Fibroblast of villous mesenchyme (primary cell): ENCODE measurements around the gene ASCL3. TPM values are rescaled to one million over a fixed set of nuclear protein-coding genes. Genes with fewer than 3 reads are reported as not detected.
"Not testable (repeated sequence)": the region's sequence is repeated elsewhere in the genome, so short reads cannot be mapped to it uniquely, and the experiment has no call there.

Source experiments
- DNase-seq: peaks from one replicate; pipeline ENCODE4 v3.0.0-alpha.2; 2010; ENCODE audit warnings: low read depth
- H3K4me3 ChIP-seq: 2 replicates; pipeline ENCODE4 v1.5.1; 2011; ENCODE audit warnings: low read depth, mild to moderate bottlenecking, low read length
- total RNA-seq: library from RNA; depleted of rRNA; stranded (reverse); fragments of >200 nt; gene quantifications from 2 replicates; pipeline ENCODE4 v1.2.3, GENCODE V29; 2012
- TF ChIP-seq, protein P1 (sequence below): IDR thresholded peaks from 2 replicates; pipeline ENCODE4 v1.5.1; 2012; ENCODE audit warnings: low read depth, mild to moderate bottlenecking, low read length; ENCODE audit not compliant: insufficient read depth

The ASCL3 gene, protein sequence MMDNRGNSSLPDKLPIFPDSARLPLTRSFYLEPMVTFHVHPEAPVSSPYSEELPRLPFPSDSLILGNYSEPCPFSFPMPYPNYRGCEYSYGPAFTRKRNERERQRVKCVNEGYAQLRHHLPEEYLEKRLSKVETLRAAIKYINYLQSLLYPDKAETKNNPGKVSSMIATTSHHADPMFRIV
- total RNA-seq = not detected in 2 replicates

DNA sequence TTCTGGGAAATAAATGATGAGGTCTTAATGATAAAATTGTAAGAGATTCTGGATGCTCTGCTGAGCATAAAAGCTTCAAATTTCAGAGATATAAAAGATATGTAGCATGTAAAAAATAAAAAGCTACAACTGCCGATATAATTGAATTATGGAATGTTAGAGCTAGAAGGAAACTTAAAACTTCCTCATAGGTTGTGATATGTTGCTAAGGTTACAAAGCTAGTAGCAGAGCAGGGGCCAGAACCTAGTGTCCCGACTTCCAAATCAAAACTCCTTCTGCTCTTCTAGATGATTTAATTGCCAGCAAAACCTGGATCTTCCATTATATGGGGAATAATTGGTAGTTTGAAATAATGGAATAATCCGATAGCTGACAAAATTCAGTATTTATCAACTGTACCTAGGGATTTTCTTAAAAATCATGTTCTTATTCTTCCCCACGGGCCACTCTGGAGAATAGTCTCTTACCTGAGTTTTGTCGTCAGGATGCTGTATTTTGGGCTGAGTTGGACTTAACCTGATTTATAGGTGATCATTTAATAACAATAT, at the start of gene ASCL3:
ASCL3 (minus strand) TSS at position 499 of the 549 bp plus-strand sequence. CDS start 4,855 bp downstream, outside the sequence.
- no peak within 1 kb of the TSS for H3K4me3 ChIP-seq
- TF ChIP-seq, protein P1, sequence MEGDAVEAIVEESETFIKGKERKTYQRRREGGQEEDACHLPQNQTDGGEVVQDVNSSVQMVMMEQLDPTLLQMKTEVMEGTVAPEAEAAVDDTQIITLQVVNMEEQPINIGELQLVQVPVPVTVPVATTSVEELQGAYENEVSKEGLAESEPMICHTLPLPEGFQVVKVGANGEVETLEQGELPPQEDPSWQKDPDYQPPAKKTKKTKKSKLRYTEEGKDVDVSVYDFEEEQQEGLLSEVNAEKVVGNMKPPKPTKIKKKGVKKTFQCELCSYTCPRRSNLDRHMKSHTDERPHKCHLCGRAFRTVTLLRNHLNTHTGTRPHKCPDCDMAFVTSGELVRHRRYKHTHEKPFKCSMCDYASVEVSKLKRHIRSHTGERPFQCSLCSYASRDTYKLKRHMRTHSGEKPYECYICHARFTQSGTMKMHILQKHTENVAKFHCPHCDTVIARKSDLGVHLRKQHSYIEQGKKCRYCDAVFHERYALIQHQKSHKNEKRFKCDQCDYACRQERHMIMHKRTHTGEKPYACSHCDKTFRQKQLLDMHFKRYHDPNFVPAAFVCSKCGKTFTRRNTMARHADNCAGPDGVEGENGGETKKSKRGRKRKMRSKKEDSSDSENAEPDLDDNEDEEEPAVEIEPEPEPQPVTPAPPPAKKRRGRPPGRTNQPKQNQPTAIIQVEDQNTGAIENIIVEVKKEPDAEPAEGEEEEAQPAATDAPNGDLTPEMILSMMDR = no peak

DNA sequence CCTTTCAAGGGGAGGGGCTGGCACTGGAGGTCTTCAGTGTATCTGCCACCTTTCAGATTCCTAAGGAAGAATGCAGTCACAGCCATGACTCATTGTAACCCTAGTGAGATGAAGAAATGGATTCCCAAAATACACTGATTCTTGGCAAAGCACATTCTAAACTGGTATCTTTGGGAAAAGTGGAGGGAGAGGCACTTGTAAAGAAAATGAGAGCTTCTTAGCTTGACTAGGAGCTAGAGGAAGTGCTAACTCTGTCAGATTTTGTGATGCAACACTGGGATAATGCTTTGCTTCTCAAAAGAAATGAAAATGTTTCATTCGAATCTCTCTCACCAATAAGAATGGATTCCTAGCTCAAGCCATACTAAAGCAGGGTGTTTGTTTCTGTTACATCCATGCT, 46.6 kb upstream of the ASCL3 start:
- DNase-seq = peak; percentile 18
- TF ChIP-seq, protein P1 = no peak
- no peak overlapping the region for H3K4me3 ChIP-seq

More for the DNA sequence above, at the start of gene ASCL3:
- no peak for DNase-seq

DNA sequence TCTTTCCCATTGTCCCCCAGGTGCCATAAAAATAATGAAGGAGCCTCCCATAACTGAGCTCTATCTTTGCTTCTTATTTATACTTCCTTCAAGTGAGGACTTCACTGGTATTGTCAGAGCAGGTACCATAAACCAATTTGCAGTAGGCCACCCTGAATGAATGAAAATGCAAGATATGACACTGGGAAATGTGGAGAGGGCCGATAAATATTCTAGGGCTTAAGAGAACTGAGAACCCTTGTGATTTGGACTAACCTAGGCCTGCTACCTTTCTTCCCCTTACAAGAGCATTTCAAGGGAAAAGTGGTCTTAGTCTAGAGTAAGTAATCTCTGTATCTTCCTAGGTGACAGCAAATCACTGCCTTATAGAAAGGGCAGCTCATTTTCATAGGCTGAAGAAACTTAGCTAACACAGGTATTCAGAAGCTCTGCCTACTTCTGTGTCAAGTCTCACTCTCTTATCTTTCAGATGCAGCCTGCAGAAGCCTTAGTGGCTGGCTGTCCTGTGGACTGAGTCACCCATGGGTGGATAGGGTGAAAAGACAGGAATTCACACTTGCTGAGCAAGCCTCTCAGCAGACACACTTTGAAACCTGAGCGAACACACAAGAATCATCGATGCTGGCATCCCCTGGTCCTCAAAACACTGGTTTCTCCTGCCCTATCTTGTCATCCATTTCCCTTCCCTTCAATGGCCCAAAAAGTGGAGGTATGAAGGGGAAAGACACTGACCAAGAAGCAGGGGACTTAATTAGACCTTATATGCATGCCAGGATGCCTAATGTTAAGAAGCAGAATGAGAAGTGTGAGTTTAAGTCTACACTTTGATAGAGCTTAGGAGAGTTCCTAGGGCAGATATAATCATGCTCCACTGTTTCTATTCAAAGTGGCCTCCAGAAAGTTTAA, 45.8 kb upstream of the ASCL3 start:
- TF ChIP-seq, protein P1 = no peak
- H3K4me3 ChIP-seq = no peak overlapping the region
- no peak for DNase-seq

DNA sequence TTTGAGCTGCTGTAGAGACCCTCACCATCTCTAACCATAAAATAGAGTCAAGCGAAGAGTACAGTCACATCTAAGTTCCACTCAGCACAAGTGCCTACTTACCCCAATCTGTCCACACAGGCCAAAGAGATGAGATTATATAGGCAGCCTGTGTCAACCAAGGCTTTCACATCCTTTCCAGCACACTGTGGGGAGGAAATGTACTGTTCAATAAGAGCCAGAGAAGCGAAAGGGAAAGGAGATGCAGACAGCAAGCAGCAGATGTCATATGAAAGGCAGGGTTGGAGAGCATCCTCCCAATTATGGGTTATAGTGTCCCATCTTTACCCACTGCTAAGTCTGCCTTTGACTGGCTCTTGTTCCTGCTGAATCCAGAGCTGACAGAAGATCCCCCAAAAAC, 44.6 kb upstream of the ASCL3 start:
- H3K4me3 ChIP-seq = no peak overlapping the region
- no peak for DNase-seq
- TF ChIP-seq, protein P1 = no peak

DNA sequence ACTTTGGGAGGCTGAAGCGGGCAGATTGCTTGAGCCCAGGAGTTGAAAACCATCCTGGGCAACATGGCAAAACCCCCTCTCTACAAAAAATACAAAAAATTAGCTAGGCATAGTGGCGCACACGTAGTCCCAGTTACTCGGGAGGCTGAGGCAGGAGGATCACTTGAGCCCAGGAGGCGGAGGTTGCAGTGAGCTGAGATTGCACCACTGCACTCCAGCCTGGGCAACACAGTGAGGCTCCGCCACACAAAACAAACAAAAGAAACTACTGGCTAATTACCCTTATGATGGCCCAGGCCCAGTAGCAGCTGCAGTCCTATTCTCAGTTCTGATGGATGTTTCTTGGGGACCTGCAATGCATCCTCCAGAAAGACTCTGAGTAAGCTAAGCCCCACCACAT, 44.0 kb upstream of the ASCL3 start:
- DNase-seq, H3K4me3 ChIP-seq: not testable (repeated sequence)

DNA sequence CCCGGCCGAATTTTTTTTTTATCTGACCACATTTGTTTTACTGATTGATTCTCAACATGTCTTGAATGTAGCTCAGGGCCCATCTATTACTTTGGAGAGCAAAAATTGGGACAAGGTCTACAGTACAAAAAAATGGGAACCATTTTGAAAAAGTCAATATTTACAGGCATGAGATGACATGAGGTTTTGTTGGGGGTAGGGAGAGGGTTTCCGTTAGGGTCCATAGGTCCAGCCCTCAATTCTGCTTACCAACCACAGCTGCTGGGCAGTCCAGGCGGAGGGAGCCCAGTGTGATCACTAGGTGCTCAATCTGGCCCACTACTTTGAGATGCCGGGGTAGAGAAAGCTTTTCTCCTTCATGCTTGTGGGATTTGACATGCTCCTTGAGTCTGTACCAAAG, 42.6 kb upstream of the ASCL3 start:
- no peak overlapping the region for H3K4me3 ChIP-seq
- no peak for DNase-seq
- TF ChIP-seq, protein P1 = no peak

DNA sequence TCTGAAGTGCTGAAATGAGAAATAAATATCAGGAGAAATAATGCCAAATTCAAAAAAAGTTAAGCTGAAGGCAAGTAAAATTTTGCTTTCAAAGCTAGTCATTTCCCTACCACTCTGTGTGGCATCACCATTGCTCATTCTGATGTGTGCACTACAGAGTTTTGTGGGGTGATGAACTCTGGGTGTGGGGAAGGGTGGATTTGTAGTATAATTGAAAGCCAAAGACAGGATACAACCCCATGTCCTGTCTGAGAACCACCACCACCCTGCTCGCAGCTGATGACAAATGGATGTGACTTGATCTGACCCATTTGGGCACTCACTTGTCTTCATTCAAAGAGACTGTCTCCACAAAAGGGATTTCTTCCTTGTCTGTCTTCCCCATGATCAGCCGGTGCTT, 40.7 kb upstream of the ASCL3 start:
- no peak overlapping the region for H3K4me3 ChIP-seq
- TF ChIP-seq, protein P1 = no peak
- no peak for DNase-seq
